Fibroblast of lung (primary cell): ENCODE measurements around the gene SDCCAG8.

Source experiments
- CTCF ChIP-seq, 2 donors: IDR thresholded peaks in 1 of 2; conservative IDR thresholded peaks in 1 of 2; 1 replicate in 1 of 2; 2 replicates in 1 of 2; pipeline ENCODE4 v1.5.1; 2011 to 2012; ENCODE audit warnings: low read length in 2 of 2, control low read depth in 1 of 2, inconsistent platforms in 1 of 2, low read depth in 1 of 2, mild to moderate bottlenecking in 1 of 2
- EZH2 ChIP-seq: IDR thresholded peaks from 2 replicates; pipeline ENCODE4 v1.5.1; 2012; ENCODE audit warnings: low read length, control low read depth, mild to moderate bottlenecking; ENCODE audit errors: missing control alignments

- TF ChIP-seq CTCF (conservative IDR thresholded peaks at IDR 0.05 in 1 of 2, IDR thresholded peaks at IDR 0.05 in 1 of 2; ENCODE audit: low read depth in 1 of 2, low read length in 2 of 2) (no peak), EZH2 (no peak)
Observed at GRCh38 chr1:243346016-243346415, 90.2 kb downstream of the SDCCAG8 start.
